SKM-1 treated with dmso at 0.1 percent for 144 hours (cell line): ENCODE data around the gene NISCH.

ENCODE experiments used
- DNase-seq: peaks from one replicate; lab custom pipeline; 2025; ENCODE audit not compliant: unreplicated experiment; lab: John Stamatoyannopoulos, UW

Gene NISCH

DNA sequence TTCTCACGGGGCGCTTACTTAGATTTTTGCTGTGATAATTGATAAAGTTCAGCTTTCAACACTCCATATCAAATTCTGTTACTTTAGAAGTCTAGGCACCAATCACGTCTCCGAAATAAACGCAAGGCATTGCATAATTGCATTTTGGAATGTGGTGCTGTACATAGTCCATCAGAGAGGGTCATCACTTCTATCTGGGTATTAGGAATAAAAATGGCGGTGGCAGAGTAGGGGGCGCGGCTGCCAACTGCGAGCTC, 80.6 kb downstream of the NISCH start:
- DNase-seq = no peak

DNA sequence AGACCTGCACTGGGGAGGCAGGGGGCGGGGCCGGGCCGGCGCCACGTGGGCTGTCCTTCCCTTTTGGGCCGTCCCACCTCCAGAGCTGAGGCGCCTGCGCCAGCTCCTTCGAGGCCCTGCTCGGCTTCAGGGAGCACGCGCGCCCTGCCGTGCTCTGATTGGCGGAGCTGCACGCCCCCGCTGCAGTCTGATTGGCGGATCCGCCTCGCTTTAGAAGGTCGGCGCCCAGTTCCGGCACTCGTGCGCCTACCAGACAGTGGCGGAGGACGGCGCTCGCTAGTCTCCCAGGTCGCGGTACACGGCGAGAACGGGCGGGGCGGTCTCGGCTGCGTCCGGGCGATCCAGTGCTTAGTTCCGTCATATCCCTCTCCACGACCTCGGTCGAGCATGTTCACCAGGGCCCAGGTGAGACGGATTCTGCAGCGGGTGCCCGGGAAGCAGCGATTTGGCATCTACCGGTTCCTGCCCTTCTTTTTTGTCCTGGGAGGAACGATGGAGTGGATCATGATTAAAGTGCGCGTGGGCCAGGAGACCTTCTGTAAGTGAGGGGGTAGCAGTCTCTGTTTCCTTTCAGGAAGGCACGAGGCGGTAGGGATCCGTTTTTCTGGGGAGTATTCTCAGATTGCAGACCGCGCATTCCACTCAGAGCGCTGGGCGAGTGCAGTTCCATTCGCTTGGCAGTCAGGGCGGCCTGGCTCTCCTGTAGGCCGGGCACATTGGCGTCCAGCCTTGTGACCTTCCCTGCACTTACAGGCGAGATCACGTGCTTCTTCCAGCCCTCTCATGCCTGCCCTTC, 81.2 kb downstream of the NISCH start, which contains the start of gene UQCC5:
Gene UQCC5, plus strand, starts transcription at position 237 of the 796 bp plus-strand sequence. Its CDS starts 151 bp downstream, at position 388.
- peak; percentile 98 for DNase-seq

DNA sequence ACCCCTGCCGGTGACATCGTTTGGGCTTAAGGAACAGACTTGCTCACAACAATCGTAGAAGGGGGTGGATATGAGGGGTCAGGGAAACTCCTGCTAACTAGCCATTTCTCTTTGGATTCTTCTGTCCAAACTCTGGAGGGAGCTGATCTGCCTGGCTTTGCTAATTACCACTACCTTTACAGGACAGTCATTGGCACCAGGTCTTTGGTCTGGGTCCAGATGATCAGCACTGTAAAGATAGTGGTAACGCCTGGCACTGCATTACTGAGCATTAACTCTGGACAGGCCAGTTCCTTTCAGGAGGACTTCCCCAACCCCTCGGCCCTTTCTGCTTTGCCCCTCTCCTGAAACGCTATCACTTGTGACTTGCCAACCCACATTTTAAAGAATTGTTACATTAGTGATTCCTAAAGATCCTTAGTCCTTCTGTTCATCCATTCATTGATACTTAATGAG, 81.8 kb downstream of the NISCH start:
- DNase-seq = no peak

DNA sequence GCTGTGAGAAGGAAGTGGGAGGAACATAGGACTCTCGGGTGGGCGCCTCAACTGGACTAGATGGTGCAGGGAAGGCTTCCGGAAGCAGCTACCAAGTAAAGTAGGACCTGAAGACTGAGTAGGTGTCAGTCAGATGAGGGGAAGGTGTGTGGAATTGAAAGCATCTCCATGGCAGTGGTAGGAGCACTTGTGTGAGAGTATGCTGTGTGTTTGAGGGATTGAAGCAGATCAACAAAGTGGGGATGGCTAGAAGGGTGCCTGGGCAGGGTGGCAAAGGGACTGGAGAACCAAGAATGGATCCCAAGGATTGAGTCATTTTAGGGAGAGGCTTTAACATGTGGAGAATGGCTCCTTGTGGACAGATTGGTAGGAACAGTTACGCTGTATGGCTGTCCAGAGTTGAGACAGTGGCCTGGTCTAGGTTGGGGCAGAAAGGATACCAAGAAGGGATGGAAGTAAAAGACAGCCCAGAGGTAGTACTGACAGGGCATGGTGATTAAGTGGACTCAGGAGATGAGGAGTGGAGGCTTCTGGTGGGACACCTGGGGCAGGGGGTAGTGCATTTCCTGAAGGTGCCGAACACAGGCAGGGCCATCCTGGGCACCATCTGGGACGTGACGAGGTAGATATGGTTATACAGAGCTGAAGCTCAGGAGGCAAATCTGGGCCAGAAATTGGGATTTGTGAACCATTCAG, 82.5 kb downstream of the NISCH start:
- no peak for DNase-seq

DNA sequence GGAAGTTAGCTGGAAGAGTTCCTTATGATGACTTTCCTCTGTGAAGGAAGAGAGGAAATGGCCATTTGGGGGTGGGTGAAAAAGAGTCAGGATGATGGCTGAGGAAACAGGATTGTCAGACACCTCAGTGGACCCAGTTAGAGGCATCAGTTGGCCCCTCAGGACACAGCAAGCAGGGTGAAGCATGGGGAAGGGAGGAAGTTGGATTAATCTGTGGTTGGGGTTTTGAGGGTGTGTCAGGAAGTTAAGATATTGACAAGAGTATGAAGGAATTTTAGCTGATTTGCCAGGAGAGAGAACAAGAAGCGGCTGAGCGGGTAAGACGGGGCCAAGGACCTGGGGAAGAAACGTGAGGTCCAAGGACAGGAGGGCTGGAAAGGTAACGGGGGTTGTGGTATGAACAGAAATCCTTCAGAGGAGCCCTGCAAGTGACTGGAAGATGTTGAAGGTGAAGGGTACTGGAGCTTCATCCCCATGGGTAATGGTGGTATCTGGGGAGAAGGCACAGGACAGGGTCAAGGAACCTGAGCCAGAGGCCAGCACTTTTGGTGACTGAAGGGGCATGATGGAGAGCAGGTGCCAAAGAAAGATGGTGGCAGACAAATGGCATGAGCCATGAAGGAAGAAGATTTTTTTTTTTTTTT, 83.7 kb downstream of the NISCH start:
- DNase-seq = no peak

DNA sequence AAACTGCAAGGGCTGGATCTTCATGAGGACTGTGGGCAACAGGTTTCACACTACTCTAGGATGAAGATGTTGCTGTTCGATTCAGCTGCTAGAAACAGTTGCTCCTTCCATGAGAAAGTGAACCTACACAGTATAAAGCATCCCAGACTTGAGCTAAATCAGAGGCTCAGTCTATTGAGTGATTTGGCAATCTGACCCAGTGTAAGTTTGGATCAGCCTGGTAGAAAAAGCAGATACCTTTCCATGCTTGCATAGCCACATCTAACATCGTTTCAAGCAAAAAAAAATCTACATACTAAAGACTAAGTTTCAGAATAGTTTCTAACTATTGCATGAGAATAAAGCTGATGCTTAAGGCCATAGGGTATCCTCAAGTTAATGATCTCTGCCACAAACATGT, 85.6 kb downstream of the NISCH start:
- DNase-seq = no peak
